Measurements from ENCODE around the gene GCN1. TPM values are rescaled to one million over a fixed set of nuclear protein-coding genes. Genes with fewer than 3 reads are reported as not detected.

Gene GCN1
- polyA plus RNA-seq, 1 experiment: 59.7 TPM

GRCh38 chr12:120096671-120097202 lies 97.8 kb downstream of the GCN1 start:
- peaks cover 27% of the 10 kb centered on the region for H3K36me3 ChIP-seq (ENCODE audit: control insufficient read depth, insufficient read depth, low read length)
- TF ChIP-seq CTCF (IDR thresholded peaks at IDR 0.05; ENCODE audit: insufficient read depth, low read depth, low read length): no peak
- no peak for DNase-seq (ENCODE audit: low read depth)
- no peak overlapping the region for H3K4me3 ChIP-seq (ENCODE audit: low read depth, low read length)
- H3K27me3 ChIP-seq (ENCODE audit: control insufficient read depth, insufficient read depth, low read length): no peaks in the 10 kb centered on the region
- ChIA-PET POLR2A (no interaction called here), CTCF (no interaction called here)

- no peak for DNase-seq (ENCODE audit: low read depth)
- no peak overlapping the region for H3K4me3 ChIP-seq (ENCODE audit: low read depth, low read length)
- CTCF ChIA-PET: no interaction called here
- no peaks in the 10 kb centered on the region for H3K27me3 ChIP-seq (ENCODE audit: control insufficient read depth, insufficient read depth, low read length)
- TF ChIP-seq CTCF (IDR thresholded peaks at IDR 0.05; ENCODE audit: insufficient read depth, low read depth, low read length): no peak
- H3K36me3 ChIP-seq (ENCODE audit: control insufficient read depth, insufficient read depth, low read length): peaks cover 27% of the 10 kb centered on the region
- POLR2A ChIA-PET: no interaction called here
These were observed 98.8 kb downstream of the GCN1 start for GRCh38 chr12:120095736-120096135.

DNA sequence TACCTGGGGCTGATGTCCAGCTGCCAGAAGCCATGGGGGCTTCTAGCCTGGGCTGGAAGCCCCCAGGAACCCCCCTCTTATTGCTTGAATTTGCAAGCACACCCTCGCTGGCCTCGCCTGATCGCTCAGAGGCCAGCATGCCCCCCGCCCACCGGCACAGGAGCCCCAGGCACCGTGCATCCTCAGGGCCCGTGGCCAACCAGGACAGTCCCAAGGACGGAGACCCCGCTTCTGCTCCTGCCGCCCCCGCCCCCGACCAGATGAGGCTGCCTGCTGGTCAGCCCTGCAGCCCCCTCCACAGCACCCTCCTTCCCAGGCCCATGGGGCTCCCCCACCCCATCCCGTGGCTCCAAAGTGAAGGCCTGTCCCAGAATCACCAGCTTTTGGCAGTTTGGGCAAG lies 99.2 kb downstream of the GCN1 start:
- no peak for DNase-seq (ENCODE audit: low read depth)
- ChIA-PET CTCF (no interaction called here), POLR2A (no interaction called here)
- no peak for TF ChIP-seq CTCF (IDR thresholded peaks at IDR 0.05; ENCODE audit: insufficient read depth, low read depth, low read length)
- Histone ChIP-seq H3K27me3 (ENCODE audit: control insufficient read depth, insufficient read depth, low read length) (no peaks in the 10 kb centered on the region), H3K4me3 (ENCODE audit: low read depth, low read length) (no peak overlapping the region), H3K36me3 (ENCODE audit: control insufficient read depth, insufficient read depth, low read length) (peaks cover 26% of the 10 kb centered on the region)

- CTCF ChIA-PET: no interaction called here
These were observed 100.0 kb downstream of the GCN1 start for GRCh38 chr12:120094485-120094884.

GRCh38 chr12:120093592-120094355 lies 100.7 kb downstream of the GCN1 start:
- DNase-seq (ENCODE audit: low read depth): no peak
- ChIA-PET CTCF (no interaction called here), POLR2A (no interaction called here)
- no peak for TF ChIP-seq CTCF (IDR thresholded peaks at IDR 0.05; ENCODE audit: insufficient read depth, low read depth, low read length)
- Histone ChIP-seq H3K36me3 (ENCODE audit: control insufficient read depth, insufficient read depth, low read length) (peaks cover 26% of the 10 kb centered on the region), H3K27me3 (ENCODE audit: control insufficient read depth, insufficient read depth, low read length) (no peaks in the 10 kb centered on the region), H3K4me3 (ENCODE audit: low read depth, low read length) (no peak overlapping the region)

More at GRCh38 chr12:120094485-120094884, 100.0 kb downstream of the GCN1 start:
- H3K27me3 ChIP-seq (ENCODE audit: control insufficient read depth, insufficient read depth, low read length): no peaks in the 10 kb centered on the region
- DNase-seq (ENCODE audit: low read depth): no peak
- no peak for TF ChIP-seq CTCF (IDR thresholded peaks at IDR 0.05; ENCODE audit: insufficient read depth, low read depth, low read length)
- POLR2A ChIA-PET: no interaction called here
- peaks cover 26% of the 10 kb centered on the region for H3K36me3 ChIP-seq (ENCODE audit: control insufficient read depth, insufficient read depth, low read length)
- no peak overlapping the region for H3K4me3 ChIP-seq (ENCODE audit: low read depth, low read length)

All from BJ (cell line).